Gastrocnemius medialis (tissue), 4 donors: ENCODE results near the gene RAD51B.

Source experiments
- CTCF ChIP-seq, 5 experiments: fragments of 450-650 bp in 3 of 5; fragments of 200-600 bp in 2 of 5; sonication (generic) in 2 of 5; IDR thresholded peaks in 4 of 5; conservative IDR thresholded peaks in 1 of 5; 1 replicate in 4 of 5; 2 replicates in 1 of 5; pipeline ENCODE4 v1.5.1; 2016 to 2019; ENCODE audit warnings: antibody characterized with exemption in 5 of 5, mild to moderate bottlenecking in 3 of 5, moderate library complexity in 3 of 5
- POLR2A ChIP-seq, 2 donors: fragments of 450-650 bp; IDR thresholded peaks; one replicate each; pipeline ENCODE4 v1.6.1; 2017; ENCODE audit warnings: antibody characterized with exemption in 2 of 2, mild to moderate bottlenecking in 2 of 2, moderate library complexity in 2 of 2

- TF ChIP-seq CTCF (IDR thresholded peaks at IDR 0.05 in 4 of 5, conservative IDR thresholded peaks at IDR 0.05 in 1 of 5) (no peak), POLR2A (IDR thresholded peaks at IDR 0.05) (no peak)
Observed at GRCh38 chr14:67882986-67883555, 63.5 kb downstream of the RAD51B start.
